GM10266 (cell line): Measurements from ENCODE around the gene SLC3A2.
A peak's percentile ranks its signal among the peaks of the same experiment; 100 is the strongest.

Experiments
- DNase-seq: peaks from one replicate; pipeline ENCODE4 v3.0.0; 2012; ENCODE audit errors: extremely low spot score
- TF ChIP-seq, protein P1 (sequence below): IDR thresholded peaks from 2 replicates; pipeline ENCODE4 v1.5.1; 2012; ENCODE audit warnings: mild to moderate bottlenecking, low read depth; ENCODE audit not compliant: control insufficient read depth, insufficient read depth; ENCODE audit errors: missing control alignments

Gene SLC3A2

DNA sequence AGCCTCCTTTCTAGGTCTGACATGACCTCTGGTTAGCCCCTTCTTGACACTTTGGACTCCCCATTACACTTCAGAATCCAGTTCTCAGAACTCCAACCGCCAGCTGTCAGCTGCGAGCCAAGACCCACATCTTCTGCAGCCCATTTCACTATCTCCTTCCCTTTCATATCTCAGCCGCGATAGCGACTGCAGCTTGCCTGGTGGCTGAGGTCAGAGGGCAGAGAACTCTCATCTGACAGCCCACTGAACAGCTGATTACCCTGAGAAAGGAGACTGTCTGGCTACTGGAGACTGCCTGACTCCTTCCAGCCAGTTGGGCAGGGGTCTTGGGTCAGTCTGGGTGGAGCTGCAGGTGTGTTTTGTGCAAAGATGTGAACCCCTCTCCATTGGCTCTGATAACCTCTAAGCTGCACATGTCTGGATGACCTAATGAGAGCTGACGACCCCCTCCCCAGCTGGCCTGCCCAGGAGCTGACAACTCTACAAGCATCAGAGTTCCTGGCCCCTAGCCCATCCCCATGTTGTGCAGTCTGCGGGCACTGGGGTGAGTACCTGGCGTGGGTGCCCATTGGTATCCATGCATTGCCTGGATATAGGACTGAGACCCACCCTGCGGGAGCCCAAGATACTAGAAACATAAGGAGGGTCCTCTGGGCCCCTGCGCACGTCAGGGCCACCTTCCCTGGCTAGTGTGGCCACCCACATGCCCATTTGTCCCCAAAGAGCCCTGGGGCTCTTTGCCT lies 39.4 kb downstream of the SLC3A2 start:
- TF ChIP-seq, protein P1, sequence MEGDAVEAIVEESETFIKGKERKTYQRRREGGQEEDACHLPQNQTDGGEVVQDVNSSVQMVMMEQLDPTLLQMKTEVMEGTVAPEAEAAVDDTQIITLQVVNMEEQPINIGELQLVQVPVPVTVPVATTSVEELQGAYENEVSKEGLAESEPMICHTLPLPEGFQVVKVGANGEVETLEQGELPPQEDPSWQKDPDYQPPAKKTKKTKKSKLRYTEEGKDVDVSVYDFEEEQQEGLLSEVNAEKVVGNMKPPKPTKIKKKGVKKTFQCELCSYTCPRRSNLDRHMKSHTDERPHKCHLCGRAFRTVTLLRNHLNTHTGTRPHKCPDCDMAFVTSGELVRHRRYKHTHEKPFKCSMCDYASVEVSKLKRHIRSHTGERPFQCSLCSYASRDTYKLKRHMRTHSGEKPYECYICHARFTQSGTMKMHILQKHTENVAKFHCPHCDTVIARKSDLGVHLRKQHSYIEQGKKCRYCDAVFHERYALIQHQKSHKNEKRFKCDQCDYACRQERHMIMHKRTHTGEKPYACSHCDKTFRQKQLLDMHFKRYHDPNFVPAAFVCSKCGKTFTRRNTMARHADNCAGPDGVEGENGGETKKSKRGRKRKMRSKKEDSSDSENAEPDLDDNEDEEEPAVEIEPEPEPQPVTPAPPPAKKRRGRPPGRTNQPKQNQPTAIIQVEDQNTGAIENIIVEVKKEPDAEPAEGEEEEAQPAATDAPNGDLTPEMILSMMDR: no peak
- no peak for DNase-seq

DNA sequence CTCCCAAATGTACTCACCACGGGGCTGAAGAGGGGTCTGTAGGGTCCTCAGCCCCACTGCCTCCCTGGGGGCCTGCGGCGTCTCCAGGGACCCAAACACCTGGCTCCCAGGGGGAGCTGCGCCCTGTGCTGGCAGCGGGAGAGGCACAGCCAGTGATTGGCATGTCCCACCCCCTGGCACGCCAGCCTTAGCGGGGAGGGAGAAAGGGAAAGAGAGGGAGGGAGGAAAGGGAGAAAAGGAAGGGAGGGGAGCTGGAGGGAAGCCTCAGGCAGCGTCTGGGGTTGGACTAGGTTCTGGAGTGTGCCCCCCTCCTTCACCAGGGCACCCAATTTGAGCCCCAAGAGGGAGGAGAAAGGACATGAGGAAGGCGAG lies 40.5 kb downstream of the SLC3A2 start, which contains the start of gene CHRM1:
Gene CHRM1 (minus strand): TSS at position 163 of the 372 bp plus-strand sequence. CDS start 10,263 bp downstream, outside the sequence.
- DNase-seq: no peak
- TF ChIP-seq, protein P1: no peak

DNA sequence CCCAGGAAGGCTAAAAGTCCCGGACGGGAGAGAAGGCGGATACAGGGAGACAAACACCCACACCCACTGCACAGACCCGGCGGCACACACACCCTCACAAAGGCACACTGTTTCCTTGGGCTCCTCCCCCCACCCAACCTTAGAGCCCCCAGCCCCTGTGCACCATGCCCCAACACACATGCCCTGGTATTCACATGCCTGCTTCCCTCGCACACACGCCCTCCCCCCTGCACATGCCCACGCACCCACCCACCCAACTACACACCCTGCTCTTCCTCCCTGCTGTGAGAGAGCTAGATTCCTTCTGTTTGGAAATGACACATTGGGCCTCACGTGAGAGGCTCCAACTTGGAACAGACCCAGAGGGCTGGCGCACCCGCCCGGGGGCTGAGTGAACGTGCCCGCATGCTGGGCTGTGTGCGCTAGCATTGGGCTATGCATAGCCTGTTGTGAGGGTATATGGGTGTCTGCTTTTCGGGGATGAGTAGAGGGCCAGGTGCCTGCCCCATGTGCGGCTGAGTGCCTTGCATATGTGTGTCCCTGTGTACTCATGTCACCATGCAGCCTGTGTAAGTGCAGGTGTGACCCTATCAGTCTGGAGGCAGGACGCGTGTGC lies 41.0 kb downstream of the SLC3A2 start:
- DNase-seq: no peak
- TF ChIP-seq, protein P1: no peak

DNA sequence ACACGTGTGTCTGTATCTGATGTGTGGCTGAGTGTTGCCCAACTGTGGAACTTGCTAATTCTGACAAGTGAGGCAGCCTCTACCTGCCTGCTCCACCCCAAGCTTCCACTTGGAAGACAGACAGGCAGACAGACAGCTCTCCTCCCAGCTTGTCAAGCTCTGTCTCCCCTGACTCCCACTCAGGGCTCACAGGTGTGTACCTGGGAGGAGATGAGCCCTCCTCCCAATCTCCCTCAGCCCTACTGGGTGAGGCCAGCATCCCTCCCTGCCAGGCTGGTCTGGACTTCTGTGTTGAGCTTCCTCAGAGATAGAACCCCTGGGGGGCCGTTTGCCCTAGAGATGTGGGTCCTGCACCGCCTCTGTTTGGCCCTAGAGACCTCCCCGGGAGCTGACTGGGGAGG lies 41.5 kb downstream of the SLC3A2 start:
- TF ChIP-seq, protein P1: no peak
- no peak for DNase-seq

DNA sequence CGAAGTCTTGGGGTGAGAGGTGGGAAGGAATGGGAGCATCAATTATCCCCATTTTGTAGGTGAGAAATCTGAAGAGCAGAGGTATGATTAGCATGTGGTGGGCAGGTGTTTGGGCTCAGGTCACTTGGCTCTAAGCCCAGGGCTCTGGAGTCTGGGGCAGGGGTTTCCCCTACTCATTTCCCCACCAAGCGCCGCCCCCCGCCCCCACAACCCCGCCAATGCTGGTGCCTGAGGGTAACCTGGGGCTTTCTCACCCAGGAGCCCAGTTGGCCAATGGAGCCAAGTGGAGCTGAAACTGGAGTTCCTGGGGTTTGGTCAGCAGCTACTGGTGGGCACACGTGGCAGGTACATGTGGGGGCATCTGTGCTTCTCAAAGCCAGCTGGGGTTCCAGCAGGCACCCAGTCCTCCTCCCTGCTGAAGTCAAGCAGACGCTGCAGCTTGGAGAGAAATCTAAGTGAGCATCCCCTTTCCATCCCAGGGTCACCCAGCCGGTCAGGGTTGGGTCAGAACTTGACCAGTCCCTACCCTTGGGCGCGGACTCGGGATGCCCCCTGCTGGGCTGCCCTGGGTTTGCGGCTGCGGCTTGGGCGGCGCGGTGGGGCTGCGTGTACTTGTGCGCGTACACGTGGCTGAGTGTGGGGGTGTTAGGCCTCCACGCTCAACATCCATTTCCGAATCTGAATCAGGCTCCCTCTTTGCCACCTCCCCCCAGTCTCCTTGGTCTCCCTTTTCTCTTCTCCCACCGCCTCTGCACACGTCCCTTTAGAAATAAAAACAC lies 42.1 kb downstream of the SLC3A2 start:
- peak; percentile 65 for DNase-seq
- TF ChIP-seq, protein P1: peak; percentile 46

DNA sequence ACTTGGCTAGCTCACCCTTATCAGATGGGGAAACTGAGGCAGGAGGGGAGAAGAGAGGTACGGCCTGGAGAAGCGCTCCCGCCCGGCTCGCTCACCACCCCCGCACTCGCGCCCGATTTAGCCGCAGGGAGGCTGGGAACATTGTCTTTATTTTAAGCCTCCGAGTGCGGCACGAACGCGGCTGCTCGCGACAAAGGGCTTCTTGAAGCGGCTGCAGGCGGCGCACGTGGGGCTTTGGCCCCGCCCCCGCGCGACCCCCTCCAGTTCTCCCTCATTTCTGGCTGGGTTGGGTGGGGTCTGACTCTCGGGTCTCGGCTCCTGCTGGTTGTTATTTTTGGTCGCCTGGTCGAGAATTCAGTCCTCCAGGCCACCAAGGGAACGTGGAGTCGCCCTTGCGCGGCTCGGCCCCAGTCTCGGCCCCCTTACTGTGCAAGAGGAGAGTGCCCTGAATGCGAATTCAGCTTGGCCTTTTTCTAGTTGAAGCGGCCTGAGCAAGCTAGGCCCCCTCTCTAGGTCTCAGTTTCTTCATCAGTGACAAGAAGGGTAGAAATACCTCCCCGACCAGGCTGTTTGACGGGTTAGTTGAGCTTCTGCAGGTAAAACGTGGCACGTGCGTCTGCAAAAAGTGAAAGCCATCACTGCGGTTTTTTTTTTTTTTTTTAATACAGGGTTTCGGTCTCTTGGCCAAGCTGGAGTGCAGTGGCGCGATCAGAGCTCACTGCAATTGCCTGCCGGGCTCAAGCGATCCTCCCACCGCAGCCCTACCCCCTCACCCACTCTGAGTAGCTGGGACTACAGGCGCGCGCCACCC lies 43.1 kb downstream of the SLC3A2 start:
- TF ChIP-seq, protein P1: no peak
- DNase-seq: no peak
